DMS114 treated with DMSO at 0.1 percent for 48 hours (cell line): Measurements from ENCODE around the gene RSL24D1.
A peak's percentile ranks its signal among the peaks of the same experiment; 100 is the strongest.
"Not testable (repeated sequence)": the region's sequence is repeated elsewhere in the genome, so short reads cannot be mapped to it uniquely, and the experiment has no call there.

Source experiments
- DNase-seq: peaks from one replicate; lab custom pipeline; 2025; ENCODE audit not compliant: unreplicated experiment; lab: John Stamatoyannopoulos, UW

The RSL24D1 gene

DNA sequence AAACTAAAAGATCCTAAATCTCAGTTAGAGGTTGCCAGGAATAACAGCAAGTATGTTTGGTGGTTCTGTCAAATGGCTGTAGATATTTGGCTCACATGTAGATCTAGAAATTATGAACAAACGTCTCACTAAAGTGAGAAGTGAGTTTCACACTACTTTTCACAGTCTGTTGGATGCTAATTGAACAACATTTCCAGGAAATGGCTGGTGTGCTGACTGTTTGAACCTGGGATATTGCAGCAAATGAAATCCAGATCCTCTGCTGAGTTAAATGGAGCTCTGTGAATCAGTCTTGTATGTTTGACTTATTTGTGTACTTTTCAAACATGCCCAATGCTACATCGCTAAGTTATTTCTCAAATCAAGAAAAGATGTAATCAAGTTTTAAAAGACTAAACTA is 21.3 kb upstream of the RSL24D1 start:
- DNase-seq = no peak

DNA sequence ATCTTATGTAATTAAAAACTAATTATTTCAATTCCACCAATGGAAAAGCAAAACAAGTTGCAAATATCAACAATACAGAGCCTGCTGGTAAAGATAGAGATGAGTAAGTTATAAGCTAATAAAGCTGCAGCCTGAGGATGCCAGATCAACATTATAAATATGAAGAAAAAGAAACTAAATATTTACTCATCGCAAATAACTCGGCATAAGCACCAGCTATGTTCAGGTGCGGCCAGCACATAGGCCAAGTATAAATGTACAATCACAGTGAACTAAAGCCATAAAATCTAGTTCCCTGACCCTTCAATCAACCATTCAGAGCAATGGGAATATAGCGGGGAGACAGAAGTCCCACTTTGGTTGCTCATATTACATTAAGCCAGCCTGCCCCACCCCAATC is 7.7 kb upstream of the RSL24D1 start:
- no peak for DNase-seq

DNA sequence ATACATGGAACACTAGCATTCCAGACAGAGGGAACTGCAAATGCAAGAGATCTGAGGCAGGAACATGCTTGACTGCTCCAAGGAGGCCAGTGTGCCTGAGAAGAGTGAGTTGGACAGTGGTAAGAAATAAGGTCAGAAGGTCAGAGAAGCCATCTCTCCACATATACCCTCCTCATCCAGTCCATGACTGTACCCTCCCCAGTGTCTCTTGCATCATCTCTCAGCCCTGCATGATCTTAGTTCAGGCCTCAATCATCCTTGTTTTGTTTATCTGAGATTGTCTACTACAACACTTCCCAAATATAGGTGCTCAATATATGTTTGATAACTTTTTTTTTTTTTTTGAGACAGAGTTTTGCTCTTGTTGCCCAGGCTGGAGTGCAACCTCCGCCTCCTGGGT is 5.5 kb upstream of the RSL24D1 start:
- no peak for DNase-seq

DNA sequence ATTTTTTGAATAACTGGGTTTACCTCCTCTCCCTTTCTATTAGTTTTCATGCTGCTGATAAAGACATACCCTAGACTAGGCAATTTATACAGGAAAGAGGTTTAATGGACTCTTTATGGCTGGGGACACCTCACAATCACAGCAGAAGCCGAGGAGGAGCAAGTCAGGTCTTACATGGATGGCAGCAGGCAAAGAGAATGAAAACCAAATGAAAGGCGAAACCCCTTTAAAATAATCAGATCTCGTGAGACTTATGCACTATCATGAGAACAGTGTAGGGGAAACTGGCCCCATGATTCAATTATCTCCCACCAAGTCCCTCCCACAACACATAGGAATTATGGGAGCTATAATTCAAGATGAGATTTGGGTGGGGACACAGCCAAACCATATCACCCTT is 2.0 kb upstream of the RSL24D1 start:
- no peak for DNase-seq

DNA sequence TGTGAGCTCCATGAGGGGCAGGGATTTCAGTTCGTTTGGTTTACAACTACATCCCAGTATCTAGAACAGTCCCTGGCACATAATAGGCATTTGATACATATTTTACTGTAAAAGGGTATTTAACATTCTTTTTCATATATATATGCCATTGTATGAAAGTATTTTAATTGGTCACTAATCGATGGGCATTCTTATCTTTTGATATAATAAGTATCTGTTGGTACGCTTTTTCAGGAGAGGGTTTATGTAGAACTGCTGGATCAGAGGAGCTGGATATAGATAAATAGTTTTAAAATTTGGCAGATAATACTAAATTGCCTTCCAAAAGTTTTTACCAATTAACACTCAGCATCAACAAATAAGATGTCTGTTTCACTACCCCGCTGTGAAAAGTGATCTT is 978 bp upstream of the RSL24D1 start:
- DNase-seq = no peak

DNA sequence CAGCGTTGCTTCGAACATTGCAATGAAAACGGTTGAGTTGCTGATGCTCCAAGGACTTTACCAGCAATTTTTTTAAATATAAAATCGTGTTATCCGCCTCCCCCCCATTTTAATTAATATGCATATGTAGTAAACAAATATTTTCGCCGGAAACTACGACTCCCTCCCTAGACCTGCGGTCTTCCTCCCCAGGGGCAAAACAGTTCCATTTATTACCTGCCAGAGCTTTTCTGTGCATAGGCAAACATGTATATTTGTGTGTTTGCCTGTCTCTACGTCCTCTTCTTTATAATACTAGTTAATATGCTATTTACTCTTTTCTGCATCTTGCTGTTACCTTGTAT is 593 bp upstream of the RSL24D1 start:
- no peak for DNase-seq

DNA sequence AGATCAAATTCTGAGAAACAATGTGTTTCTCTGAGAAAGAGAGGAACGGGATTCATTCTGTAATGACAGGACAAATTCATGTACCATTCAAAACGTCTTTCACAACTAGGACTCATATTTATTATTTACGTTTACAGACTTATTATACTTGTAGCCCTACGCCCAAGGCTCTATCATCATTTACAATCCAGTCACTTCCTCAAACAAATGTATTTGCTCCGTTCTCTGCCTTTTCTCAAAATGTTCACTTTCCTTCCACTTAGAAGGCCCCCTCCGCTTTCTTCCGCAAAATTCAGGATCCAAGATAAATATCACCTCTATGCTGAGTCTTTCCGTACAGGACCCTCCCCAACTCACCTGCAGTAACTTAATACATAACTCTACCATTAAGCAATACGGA is 745 bp downstream of the RSL24D1 start:
- DNase-seq = no peak

DNA sequence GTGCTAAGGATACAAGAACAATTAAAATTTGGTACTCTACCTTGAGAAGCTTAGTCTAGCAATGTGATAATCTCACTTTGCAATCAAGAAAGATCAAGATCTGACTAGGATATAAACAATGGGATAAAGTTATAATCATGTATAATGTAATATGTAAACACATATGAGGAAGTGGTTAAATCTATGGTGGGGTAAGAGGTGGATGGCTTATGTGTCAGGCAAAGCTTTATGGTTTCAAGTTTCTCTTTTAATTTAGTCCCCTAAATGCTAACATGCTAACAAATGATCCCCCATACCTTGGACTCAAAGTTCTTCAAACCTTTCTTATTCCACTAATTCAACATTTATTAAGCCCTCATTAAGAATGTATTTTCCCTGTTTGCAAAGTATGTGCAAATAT is 2.5 kb downstream of the RSL24D1 start:
- DNase-seq = no peak

DNA sequence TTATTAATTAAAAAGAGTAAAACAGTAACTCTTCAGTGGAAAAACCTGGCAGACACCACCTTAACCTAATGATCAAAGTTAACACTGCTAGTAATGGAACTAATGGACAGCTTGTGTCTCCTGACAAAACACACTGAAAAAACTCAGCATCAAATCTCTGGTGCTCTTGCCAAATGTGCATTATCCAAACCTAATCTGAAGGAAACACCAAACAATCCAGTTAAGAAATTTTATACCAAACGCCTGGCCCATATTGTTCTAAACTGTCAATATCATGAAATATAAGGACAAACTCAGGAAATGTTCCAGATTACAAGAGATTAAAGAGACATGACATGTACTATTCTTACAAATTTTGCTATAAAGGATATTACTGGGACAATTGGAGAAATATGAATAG is 10.4 kb downstream of the RSL24D1 start:
- DNase-seq = no peak

DNA sequence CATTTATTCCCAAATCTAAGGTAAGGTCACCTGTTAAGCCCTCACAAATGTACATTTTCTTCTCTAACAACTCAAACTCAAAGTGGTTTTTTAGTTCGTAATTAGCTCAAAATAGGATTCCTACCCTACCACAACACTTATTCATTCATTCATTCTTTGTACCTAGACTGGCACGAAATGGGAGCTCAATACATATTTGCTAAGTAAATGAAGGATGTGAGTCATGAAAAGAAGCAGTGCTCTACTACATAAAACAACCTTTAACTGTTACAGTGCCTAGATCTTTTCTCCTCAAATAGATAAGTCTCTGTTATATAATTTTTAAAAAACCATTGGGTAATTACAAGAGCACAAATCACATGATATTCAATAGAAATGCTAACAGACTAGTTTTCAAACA is 13.1 kb downstream of the RSL24D1 start:
- DNase-seq = no peak

DNA sequence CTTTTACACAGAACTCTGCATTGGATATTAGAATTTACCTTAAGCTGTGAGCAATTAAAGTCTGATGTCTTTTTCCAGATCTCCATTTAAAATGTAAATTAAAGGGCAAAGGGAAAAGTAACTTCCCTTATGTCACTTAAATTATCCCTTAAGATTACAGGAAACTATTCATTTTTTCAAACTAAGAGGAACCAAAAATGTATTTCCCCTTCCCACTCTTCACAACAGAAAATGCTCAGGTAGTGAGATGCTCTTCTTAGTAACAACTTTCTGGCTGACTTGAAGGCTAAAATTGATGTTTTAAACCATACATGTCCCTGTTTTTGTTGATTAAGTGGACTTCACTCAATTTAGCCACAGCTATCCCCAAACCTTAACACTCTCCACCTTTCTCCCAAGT is 17.6 kb downstream of the RSL24D1 start:
- DNase-seq = no peak

DNA sequence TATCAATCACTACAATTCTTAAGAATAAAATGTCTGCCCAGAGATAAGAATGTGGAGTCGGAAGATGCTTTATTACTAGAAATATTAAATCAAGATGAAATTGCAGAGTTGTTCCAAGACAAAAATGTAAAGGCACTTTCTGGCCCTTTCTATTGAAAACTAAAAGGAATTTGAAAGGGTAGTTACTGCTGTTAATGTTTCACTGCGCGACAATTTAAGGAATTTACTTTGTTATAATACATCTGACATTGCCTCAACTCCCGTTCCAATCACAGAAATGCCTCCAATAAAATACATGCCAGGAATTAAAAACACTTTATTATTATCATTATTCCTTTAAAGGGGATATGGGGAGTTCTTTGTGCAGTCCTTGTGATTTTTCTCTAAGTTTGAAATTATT is 26.4 kb downstream of the RSL24D1 start:
- no peak for DNase-seq

DNA sequence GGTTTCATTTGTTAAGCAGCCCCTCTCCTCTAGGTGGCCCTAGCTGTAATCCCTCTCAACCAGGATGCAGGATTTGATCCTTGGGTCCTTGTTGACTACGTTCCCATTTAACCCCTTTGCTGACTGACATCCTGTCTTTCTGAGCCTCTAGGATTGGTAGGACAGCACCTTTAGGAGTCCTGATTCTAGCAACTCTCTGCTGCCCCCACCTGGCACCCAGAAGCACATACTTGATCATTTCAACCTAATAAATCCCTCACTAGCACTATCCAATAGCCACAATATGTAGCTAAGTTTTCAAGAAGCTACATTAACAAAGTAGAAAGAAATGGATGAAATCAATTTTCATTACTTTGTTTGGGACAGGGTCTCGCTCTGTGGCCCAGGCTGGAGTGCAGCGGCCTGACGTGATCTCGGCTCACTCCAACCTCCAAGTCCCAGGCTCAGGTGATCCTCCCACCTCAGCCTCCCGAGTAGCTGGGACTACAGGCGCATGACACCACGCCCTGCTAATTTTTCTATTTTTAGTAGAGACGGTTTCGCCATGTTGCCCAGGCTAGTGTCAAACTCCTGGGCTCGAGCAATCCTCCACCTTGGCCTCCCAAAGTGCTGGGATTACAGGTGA is 28.3 kb downstream of the RSL24D1 start:
- peak; percentile 58 for DNase-seq

DNA sequence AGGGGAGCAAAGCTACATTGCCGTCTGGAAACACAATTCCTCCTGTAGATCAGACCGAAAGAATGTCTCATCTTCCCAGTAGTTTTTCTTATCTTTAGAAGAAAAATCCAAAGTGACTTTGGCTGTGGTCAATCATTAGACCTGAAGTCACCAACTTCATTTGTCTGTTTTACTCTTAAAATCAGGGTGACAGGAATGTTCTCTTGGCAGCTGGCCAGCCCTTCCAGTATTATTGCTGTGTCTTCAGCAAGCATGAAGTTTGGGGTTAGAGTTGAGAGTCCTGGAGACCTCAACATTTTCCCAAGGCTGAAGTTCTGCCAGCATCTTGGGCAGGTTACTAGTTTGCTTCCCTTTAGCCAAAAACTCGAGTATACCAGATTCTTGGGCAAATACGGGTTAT is 32.5 kb downstream of the RSL24D1 start:
- no peak for DNase-seq

DNA sequence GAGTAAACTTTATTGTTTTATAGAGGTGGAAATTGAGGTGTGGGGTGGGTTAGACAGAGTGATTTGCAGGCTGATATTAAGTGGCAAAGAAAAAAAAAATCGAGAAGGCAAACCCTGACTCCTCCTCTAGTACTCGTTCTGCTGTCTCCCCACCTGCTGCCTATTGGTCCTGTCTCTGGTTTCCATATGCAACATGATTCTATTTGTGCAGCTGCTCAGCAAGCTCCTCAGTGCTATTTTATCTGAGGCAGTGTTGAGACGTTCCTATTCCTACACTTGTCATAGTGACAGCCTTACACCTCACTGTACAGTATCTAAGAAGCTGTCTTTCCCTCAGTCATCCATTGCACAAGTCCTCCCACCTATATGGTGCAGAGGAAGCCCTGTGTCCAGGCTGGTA is 45.1 kb downstream of the RSL24D1 start:
- no peak for DNase-seq

DNA sequence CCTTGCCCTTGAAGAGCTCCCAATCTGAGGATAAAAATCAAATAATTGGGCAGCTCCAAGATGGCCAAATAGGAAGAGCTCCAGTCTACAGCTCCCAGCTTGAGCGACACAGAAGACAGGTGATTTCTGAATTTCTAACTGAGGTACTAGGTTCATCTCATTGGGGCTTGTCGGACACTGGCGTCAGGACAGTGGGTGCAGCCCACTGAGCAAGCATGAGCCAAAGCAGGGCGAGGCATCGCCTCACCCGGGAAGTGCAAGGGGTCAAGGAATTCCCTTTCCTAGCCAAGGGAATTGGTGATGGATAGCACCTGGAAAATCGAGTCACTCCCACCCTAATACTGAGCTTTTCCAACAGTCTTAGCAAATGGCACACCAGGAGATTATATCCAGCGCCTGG is 53.6 kb downstream of the RSL24D1 start:
- not testable (repeated sequence) for DNase-seq

DNA sequence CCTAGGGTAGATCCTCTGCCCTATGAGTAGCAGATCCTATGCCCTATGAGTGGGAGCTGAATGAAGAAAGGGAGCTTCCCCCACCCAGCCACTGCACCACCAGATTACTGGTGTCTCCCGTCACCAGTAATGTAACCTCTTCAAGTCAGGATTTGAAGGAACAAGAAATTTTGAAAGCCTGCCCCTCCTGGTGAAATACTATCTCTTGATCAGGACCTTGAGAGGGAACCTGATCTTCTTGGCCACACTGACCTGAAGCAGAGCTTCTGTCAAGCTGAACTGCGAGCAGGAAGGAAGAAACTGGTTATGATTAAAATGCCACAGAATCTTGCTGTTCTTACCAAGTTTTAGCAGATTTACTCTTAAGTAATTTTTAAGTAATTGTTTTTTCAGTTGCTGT is 62.8 kb downstream of the RSL24D1 start:
- DNase-seq = no peak

DNA sequence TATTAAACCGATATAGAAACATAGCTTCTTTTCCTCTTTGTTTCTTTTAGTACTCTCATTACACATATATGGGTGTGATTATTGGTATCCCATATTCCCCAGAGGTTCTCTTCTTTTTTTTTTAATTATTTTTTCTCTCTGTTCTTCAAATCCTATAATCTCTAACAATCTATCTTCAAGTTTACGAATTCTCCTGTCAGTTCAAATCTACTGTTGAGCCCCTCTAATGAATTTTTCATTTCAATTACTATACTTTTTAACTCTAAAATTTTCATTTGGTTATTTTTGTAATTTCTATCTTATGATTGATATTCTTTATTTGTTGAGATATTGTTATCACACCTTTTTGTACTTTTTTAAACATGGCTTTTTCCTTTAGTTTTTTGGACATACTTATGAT is 64.1 kb downstream of the RSL24D1 start:
- no peak for DNase-seq
